Lower leg skin (tissue), 3 donors: ENCODE measurements around the gene OPRPN.

Experiments
- POLR2A ChIP-seq, 2 donors: fragments of 450-650 bp; IDR thresholded peaks; one replicate each; pipeline ENCODE4 v1.6.1; 2016 to 2017; ENCODE audit warnings: antibody characterized with exemption in 2 of 2, mild to moderate bottlenecking in 1 of 2, moderate library complexity in 1 of 2
- TF ChIP-seq, protein P1 (sequence below), 3 donors: fragments of 450-650 bp; IDR thresholded peaks; one replicate each; pipeline ENCODE4 v1.5.1; 2016; ENCODE audit warnings: antibody characterized with exemption in 3 of 3, mild to moderate bottlenecking in 3 of 3, moderate library complexity in 2 of 3

DNA sequence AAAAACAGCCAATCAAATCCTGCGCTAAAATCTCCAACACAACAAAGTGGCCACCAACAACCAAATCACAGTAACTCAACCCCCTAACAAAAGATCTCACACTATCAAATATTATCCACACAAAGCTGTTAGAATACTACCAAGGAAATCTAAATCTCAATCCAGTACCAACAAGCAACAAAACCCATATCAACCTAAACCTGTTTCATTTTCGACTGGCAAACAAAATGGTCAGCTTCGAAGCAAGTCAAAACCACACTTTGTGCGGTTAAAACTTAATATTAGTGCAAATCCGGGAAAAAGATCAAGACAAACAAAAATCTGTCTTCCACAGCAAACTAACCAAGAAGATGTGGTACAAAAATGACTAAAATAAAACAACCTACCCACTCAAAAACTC lies 45.6 kb downstream of the OPRPN start:
- TF ChIP-seq, protein P1, sequence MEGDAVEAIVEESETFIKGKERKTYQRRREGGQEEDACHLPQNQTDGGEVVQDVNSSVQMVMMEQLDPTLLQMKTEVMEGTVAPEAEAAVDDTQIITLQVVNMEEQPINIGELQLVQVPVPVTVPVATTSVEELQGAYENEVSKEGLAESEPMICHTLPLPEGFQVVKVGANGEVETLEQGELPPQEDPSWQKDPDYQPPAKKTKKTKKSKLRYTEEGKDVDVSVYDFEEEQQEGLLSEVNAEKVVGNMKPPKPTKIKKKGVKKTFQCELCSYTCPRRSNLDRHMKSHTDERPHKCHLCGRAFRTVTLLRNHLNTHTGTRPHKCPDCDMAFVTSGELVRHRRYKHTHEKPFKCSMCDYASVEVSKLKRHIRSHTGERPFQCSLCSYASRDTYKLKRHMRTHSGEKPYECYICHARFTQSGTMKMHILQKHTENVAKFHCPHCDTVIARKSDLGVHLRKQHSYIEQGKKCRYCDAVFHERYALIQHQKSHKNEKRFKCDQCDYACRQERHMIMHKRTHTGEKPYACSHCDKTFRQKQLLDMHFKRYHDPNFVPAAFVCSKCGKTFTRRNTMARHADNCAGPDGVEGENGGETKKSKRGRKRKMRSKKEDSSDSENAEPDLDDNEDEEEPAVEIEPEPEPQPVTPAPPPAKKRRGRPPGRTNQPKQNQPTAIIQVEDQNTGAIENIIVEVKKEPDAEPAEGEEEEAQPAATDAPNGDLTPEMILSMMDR (IDR thresholded peaks at IDR 0.05): no peak
- TF ChIP-seq POLR2A (IDR thresholded peaks at IDR 0.05): no peak
